OCI-LY1 (cell line): Measurements from ENCODE around the gene LINGO3.

Experiments used
- H2AFZ ChIP-seq: fragments of 200-600 bp; sonication (generic), shearing (Covaris generic); 2 replicates; pipeline ENCODE4 v1.6.0; 2014; ENCODE audit warnings: antibody characterized with exemption, mild to moderate bottlenecking, low read length
- H3F3A ChIP-seq: fragments of 200-600 bp; sonication (generic), shearing (Covaris generic); 2 replicates; pipeline ENCODE4 v1.6.0; 2014; ENCODE audit warnings: mild to moderate bottlenecking, antibody characterized with exemption, low read length, moderate library complexity; ENCODE audit not compliant: insufficient read depth
- H3K27ac ChIP-seq: fragments of 200-600 bp; sonication (generic); 2 replicates; pipeline ENCODE4 v1.5.1; 2014; ENCODE audit warnings: low read length, mixed run types, mild to moderate bottlenecking, low read depth; ENCODE audit not compliant: poor library complexity, severe bottlenecking
- H3K27me3 ChIP-seq: fragments of 200-600 bp; sonication (generic); 2 replicates; pipeline ENCODE4 v1.6.0; 2014; ENCODE audit warnings: antibody characterized with exemption, mild to moderate bottlenecking, low read length, moderate library complexity; ENCODE audit not compliant: insufficient read depth
- H3K36me3 ChIP-seq: fragments of 200-600 bp; sonication (generic); 2 replicates; pipeline ENCODE4 v1.6.1; 2014; ENCODE audit warnings: mild to moderate bottlenecking, antibody characterized with exemption, low read length, moderate library complexity, mixed read lengths; ENCODE audit not compliant: insufficient read depth
- H3K4me1 ChIP-seq: fragments of 200-600 bp; sonication (generic); 2 replicates; pipeline ENCODE4 v1.5.1; 2014; ENCODE audit warnings: mild to moderate bottlenecking, low read length, moderate library complexity; ENCODE audit not compliant: insufficient read depth, severe bottlenecking
- H3K4me2 ChIP-seq: fragments of 200-600 bp; sonication (generic), shearing (Covaris generic); 2 replicates; pipeline ENCODE4 v1.6.1; 2014; ENCODE audit warnings: low read length
- H3K4me3 ChIP-seq: fragments of 200-600 bp; sonication (generic); 2 replicates; pipeline ENCODE4 v1.5.1; 2014; ENCODE audit warnings: low read length, low read depth, mild to moderate bottlenecking, mixed read lengths; ENCODE audit not compliant: poor library complexity, severe bottlenecking
- H3K79me2 ChIP-seq: fragments of 200-600 bp; shearing (Covaris generic); 2 replicates; pipeline ENCODE4 v1.6.1; 2016; ENCODE audit warnings: mixed run types, low read length, mixed read lengths; ENCODE audit not compliant: insufficient read depth
- H3K9ac ChIP-seq: fragments of 200-600 bp; sonication (generic), shearing (Covaris generic); 2 replicates; pipeline ENCODE4 v1.6.1; 2014; ENCODE audit warnings: mild to moderate bottlenecking, low read length, mixed read lengths
- H3K9me2 ChIP-seq: fragments of 200-600 bp; sonication (generic), shearing (Covaris generic); 2 replicates; pipeline ENCODE4 v1.6.1; 2014; ENCODE audit warnings: low read depth, mild to moderate bottlenecking, low read length, mixed read lengths
- H3K9me3 ChIP-seq: fragments of 200-600 bp; shearing (Covaris generic); 2 replicates; pipeline ENCODE4 v1.6.1; 2014; ENCODE audit warnings: low read length, mixed read lengths
- H4K20me1 ChIP-seq: fragments of 200-600 bp; sonication (generic), shearing (Covaris generic); 2 replicates; pipeline ENCODE4 v1.6.0; 2016; ENCODE audit warnings: mild to moderate bottlenecking, low read length; ENCODE audit not compliant: insufficient read depth
- EZH2 ChIP-seq: fragments of 200-600 bp; sonication (generic), shearing (Covaris generic); IDR thresholded peaks from 2 replicates; pipeline ENCODE4 v1.8.0; 2017; ENCODE audit warnings: borderline replicate concordance, mixed run types, mild to moderate bottlenecking, antibody characterized with exemption, low read length, moderate library complexity, mixed read lengths
- TF ChIP-seq, protein P1 (sequence below): fragments of 200-600 bp; sonication (generic), shearing (Covaris generic); IDR thresholded peaks from 2 replicates; pipeline ENCODE4 v1.5.1; 2017; ENCODE audit warnings: mild to moderate bottlenecking, antibody characterized with exemption, low read length, moderate library complexity, mixed read lengths

The LINGO3 gene

GRCh38 chr19:2286402-2287140 is 21.4 kb downstream of the LINGO3 start:
- Histone ChIP-seq H3K4me2 (no peak overlapping the region), H4K20me1 (no peaks in the 10 kb centered on the region)
- TF ChIP-seq, protein P1, sequence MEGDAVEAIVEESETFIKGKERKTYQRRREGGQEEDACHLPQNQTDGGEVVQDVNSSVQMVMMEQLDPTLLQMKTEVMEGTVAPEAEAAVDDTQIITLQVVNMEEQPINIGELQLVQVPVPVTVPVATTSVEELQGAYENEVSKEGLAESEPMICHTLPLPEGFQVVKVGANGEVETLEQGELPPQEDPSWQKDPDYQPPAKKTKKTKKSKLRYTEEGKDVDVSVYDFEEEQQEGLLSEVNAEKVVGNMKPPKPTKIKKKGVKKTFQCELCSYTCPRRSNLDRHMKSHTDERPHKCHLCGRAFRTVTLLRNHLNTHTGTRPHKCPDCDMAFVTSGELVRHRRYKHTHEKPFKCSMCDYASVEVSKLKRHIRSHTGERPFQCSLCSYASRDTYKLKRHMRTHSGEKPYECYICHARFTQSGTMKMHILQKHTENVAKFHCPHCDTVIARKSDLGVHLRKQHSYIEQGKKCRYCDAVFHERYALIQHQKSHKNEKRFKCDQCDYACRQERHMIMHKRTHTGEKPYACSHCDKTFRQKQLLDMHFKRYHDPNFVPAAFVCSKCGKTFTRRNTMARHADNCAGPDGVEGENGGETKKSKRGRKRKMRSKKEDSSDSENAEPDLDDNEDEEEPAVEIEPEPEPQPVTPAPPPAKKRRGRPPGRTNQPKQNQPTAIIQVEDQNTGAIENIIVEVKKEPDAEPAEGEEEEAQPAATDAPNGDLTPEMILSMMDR = no peak
- no peak for TF ChIP-seq EZH2

DNA sequence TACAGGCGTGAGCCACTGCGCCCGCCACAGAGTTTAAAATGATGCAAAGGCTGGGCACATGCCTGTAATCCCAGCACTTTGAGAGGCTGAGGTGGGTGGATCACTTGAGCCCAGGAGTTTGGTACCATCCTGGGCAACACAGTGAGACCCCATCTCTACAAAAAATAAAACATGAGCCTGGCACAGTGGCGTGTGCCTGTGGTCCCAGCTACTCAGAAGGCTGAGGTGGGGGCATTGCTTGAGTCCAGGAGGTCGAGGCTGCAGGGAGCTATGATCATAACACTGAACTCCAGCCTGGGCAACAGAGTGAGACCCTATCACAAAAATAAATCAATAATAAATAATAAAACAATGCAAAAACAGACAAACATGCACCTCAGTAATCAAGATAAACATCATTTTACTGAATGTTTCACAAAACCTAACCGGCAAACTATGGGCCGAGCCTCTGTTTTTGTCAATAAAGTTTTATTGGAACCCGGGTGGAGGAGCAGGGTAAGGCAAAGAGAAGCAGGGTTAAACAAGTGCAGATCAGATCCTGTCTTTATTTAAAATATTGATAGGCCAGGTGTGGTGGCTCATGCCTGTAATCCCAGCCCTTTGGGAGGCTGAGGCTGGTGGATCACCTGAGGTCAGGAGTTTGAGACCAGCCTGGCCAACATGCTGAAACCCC is 24.0 kb downstream of the LINGO3 start:
- Histone ChIP-seq H3K4me3 (no peak overlapping the region), H3K79me2 (no peaks in the 10 kb centered on the region), H3K27ac (no peak overlapping the region), H2AFZ (no peak overlapping the region), H3K36me3 (no peaks in the 10 kb centered on the region), H3K4me2 (no peak overlapping the region), H3K27me3 (peaks cover 15% of the 10 kb centered on the region), H4K20me1 (no peaks in the 10 kb centered on the region), H3F3A (no peaks in the 10 kb centered on the region), H3K4me1 (peaks cover 2% of the 10 kb centered on the region), H3K9me3 (no peaks in the 10 kb centered on the region), H3K9ac (no peak overlapping the region), H3K9me2 (no peaks in the 10 kb centered on the region)
- no peak for TF ChIP-seq EZH2
- TF ChIP-seq, protein P1 = no peak

More at GRCh38 chr19:2286402-2287140, 21.4 kb downstream of the LINGO3 start:
- Histone ChIP-seq H3K4me3 (no peak overlapping the region), H3K9me2 (no peaks in the 10 kb centered on the region), H3K79me2 (no peaks in the 10 kb centered on the region), H3K4me1 (peaks cover 21% of the 10 kb centered on the region), H3K36me3 (no peaks in the 10 kb centered on the region), H3F3A (no peaks in the 10 kb centered on the region), H3K27me3 (peaks cover 18% of the 10 kb centered on the region), H2AFZ (no peak overlapping the region), H3K9ac (no peak overlapping the region), H3K9me3 (no peaks in the 10 kb centered on the region), H3K27ac (no peak overlapping the region)

- no peak overlapping the region for H3K9ac ChIP-seq
- no peaks in the 10 kb centered on the region for H3K79me2 ChIP-seq
- no peak overlapping the region for H2AFZ ChIP-seq
- H4K20me1 ChIP-seq = no peaks in the 10 kb centered on the region
- H3K4me3 ChIP-seq = no peak overlapping the region
- TF ChIP-seq, protein P1 = no peak
- no peak for TF ChIP-seq EZH2
- peaks cover 9% of the 10 kb centered on the region for H3K27me3 ChIP-seq
- no peak overlapping the region for H3K27ac ChIP-seq
- H3F3A ChIP-seq = no peaks in the 10 kb centered on the region
- no peaks in the 10 kb centered on the region for H3K9me2 ChIP-seq
- H3K4me1 ChIP-seq = no peaks in the 10 kb centered on the region
- no peaks in the 10 kb centered on the region for H3K36me3 ChIP-seq
- H3K4me2 ChIP-seq = no peak overlapping the region
- H3K9me3 ChIP-seq = no peaks in the 10 kb centered on the region
These were observed 25.1 kb downstream of the LINGO3 start for GRCh38 chr19:2282862-2283237.
